ENCODE measurements around the gene HERC6.

GRCh38 chr4:88452912-88453311 is 74.3 kb downstream of the HERC6 start:
- TF ChIP-seq CTCF (IDR thresholded peaks at IDR 0.05) (no peak), POLR2A (IDR thresholded peaks at IDR 0.05) (no peak)
